Ascending aorta (tissue), 2 donors: ENCODE measurements around the gene MIER2. TPM values are rescaled to one million over a fixed set of nuclear protein-coding genes. Genes with fewer than 3 reads are reported as not detected.

Experiments used
- DNase-seq, 2 donors: peaks; one replicate each; pipeline ENCODE4 v3.0.0-alpha.2; 2019; ENCODE audit warnings: low spot score in 2 of 2
- H3K27ac ChIP-seq, 2 donors: fragments of 200-600 bp; sonication (generic); one replicate each; pipeline ENCODE4 v1.5.1; 2016 to 2017; ENCODE audit warnings: mild to moderate bottlenecking in 1 of 2
- H3K27me3 ChIP-seq: fragments of 200-600 bp; sonication (generic); one replicate; pipeline ENCODE4 v1.5.1; 2017
- H3K36me3 ChIP-seq, 2 donors: fragments of 200-600 bp; sonication (generic); one replicate each; pipeline ENCODE4 v1.5.1; 2016
- H3K4me1 ChIP-seq, 2 donors: fragments of 200-600 bp; sonication (generic); one replicate each; pipeline ENCODE4 v1.5.1; 2016 to 2017; ENCODE audit warnings: mild to moderate bottlenecking in 1 of 2
- H3K4me3 ChIP-seq, 2 donors: fragments of 200-600 bp; sonication (generic); one replicate each; pipeline ENCODE4 v1.5.1; 2016 to 2017; ENCODE audit warnings: mild to moderate bottlenecking in 1 of 2
- H3K9me3 ChIP-seq, 2 donors: fragments of 200-600 bp; sonication (generic); one replicate each; pipeline ENCODE4 v1.5.1; 2016
- intact Hi-C: fragments of 100-400 bp; cut with DNase I; formaldehyde crosslinking; loops from one replicate; pipeline ENCODE4 v1.15.1; 2023
- total RNA-seq: library from RNA; depleted of rRNA; stranded (reverse); fragments of >200 nt; gene quantifications from one replicate; pipeline ENCODE4 v1.1.0, GENCODE V29; 2016
- TF ChIP-seq, protein P1 (sequence below), 3 experiments: fragments of 200-600 bp in 2 of 3; fragments of 450-650 bp in 1 of 3; sonication (generic) in 2 of 3; IDR thresholded peaks; one replicate each; pipeline ENCODE4 v1.5.1; 2016 to 2019; ENCODE audit warnings: antibody characterized with exemption in 3 of 3, mild to moderate bottlenecking in 1 of 3, moderate library complexity in 1 of 3

Gene MIER2
- total RNA-seq, 1 donor from 2014 or later, result 128 TPM

DNA sequence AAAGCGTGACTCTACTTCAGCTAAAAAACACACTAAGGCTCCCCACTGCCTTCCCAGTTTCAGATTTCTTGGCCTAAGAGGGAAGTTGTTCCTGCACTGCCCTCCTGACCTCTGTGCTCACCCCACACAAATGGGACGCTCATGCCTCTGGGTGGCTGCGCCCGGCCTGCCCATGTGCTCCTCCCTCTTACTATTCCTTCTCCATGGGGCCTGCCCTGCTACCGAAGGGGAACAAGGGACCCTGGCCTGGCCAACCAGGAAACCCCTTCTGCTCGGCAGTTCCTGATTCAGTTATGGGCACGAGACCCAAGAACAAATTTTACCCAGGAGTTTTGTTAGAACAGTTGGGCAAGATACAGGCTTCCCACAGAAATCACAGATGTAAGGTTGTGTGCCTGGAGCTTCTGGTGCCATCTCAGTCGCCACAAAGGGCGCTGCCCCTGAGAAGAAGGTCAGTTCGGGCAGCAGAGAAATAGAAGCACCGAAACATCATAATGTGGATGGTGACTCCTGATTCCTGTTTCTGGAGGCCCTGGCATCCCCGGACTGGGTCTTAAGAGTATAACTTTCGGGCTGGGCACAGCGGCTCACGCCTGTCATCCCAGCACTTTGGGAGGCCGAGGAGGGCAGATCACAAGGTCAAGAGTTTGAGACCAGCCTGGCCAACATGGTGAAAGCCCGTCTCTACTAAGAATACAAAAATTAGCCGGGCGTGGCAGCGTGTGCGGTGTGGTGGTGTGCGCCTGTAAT, 47.9 kb downstream of the MIER2 start:
- Histone ChIP-seq H3K27ac (no peak overlapping the region), H3K4me3 (no peak overlapping the region), H3K36me3 (no peaks in the 10 kb centered on the region), H3K9me3 (no peaks in the 10 kb centered on the region), H3K27me3 (peaks cover 16% of the 10 kb centered on the region), H3K4me1 (peaks cover 0 to 7% of the 10 kb centered on the region in 2 donors)
- DNase-seq, result no peak
- TF ChIP-seq, protein P1, sequence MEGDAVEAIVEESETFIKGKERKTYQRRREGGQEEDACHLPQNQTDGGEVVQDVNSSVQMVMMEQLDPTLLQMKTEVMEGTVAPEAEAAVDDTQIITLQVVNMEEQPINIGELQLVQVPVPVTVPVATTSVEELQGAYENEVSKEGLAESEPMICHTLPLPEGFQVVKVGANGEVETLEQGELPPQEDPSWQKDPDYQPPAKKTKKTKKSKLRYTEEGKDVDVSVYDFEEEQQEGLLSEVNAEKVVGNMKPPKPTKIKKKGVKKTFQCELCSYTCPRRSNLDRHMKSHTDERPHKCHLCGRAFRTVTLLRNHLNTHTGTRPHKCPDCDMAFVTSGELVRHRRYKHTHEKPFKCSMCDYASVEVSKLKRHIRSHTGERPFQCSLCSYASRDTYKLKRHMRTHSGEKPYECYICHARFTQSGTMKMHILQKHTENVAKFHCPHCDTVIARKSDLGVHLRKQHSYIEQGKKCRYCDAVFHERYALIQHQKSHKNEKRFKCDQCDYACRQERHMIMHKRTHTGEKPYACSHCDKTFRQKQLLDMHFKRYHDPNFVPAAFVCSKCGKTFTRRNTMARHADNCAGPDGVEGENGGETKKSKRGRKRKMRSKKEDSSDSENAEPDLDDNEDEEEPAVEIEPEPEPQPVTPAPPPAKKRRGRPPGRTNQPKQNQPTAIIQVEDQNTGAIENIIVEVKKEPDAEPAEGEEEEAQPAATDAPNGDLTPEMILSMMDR (IDR thresholded peaks at IDR 0.05), result no peak
- intact Hi-C loops, result no loop called here

DNA sequence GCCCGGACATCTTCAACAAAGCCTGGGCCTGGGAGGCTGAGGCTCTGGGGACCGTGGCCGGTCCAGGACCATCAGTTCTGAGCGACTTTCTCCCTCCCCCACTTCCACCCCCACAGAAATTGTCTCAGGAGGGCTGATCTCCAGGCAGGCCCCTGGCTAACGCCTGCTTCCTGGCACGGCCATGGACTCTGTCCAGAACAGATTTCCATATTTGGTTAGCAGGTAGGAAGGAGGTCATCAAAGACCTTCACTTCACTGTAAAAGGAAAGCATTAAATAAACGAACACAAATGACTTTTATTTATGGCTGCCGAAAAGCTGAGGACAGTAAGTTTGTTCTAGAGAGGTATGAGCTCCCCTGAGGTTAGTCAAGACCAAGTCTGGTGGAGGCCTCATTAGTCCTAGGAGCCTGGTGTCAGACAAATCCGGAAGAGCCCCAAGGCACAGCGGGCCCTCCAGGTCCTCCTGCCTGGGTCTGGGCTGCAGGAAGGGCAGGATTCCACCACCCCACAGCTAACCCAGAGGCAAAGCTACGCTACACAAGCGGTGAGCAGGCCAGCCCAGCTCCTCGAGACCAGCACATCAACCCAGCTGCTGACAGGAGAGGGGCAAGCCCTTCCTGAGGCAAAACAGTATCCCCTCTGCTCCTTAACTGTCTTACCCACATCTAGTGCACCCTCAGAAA, 48.8 kb downstream of the MIER2 start:
- Histone ChIP-seq H3K9me3 (no peaks in the 10 kb centered on the region), H3K27me3 (peaks cover 19% of the 10 kb centered on the region), H3K4me1 (peaks cover 0 to 7% of the 10 kb centered on the region in 2 donors), H3K4me3 (no peak overlapping the region), H3K36me3 (no peaks in the 10 kb centered on the region), H3K27ac (peak overlapping the region in 1 of 2 donors; percentile 34)
- intact Hi-C loops, result no loop called here
- TF ChIP-seq, protein P1 (IDR thresholded peaks at IDR 0.05), result no peak
- DNase-seq, result no peak

DNA sequence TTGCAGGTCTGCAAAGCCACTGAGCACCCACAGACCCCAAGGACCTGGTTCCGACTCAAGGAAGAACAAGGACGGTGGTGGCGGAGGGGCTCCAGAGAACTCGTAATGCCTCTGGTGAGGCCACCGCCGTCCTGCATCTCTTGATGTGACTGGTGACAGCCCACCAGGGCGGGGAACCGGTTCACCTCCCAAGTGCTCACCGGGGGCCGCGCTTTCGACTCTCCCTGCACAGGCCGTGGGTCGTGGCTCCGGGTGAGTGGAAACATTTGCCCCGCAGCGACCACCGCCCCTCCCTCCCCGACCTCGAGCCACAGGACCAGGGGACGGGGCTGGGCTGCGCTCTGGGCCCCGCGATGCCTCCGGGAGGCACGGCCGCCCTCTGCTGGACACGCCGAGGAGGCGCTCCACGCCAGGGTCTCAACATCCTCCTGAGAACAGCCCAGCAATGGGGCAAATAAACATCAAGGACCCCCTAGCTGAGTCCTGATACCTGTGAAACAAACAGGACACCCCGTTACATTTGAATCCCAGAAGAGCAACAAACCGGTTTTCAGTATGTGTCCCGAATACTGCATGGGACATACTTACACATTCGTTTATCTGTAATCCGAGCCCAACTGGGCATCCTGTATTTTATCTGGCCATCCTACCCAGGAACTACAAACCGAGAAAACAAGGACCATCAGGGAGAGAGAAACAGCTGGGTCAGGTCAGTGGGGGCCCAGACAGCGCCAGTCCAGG, 49.5 kb downstream of the MIER2 start:
- no peaks in the 10 kb centered on the region for H3K36me3 ChIP-seq
- H3K9me3 ChIP-seq, result no peaks in the 10 kb centered on the region
- no peak overlapping the region for H3K4me3 ChIP-seq
- no peak for DNase-seq
- H3K27me3 ChIP-seq, result peaks cover 22% of the 10 kb centered on the region
- TF ChIP-seq, protein P1 (IDR thresholded peaks at IDR 0.05), result peak in 2 of 3 experiments; percentile 51 to 58
- no peak overlapping the region for H3K27ac ChIP-seq
- peaks cover 0 to 7% of the 10 kb centered on the region in 2 donors for H3K4me1 ChIP-seq
- intact Hi-C loops, result no loop called here

DNA sequence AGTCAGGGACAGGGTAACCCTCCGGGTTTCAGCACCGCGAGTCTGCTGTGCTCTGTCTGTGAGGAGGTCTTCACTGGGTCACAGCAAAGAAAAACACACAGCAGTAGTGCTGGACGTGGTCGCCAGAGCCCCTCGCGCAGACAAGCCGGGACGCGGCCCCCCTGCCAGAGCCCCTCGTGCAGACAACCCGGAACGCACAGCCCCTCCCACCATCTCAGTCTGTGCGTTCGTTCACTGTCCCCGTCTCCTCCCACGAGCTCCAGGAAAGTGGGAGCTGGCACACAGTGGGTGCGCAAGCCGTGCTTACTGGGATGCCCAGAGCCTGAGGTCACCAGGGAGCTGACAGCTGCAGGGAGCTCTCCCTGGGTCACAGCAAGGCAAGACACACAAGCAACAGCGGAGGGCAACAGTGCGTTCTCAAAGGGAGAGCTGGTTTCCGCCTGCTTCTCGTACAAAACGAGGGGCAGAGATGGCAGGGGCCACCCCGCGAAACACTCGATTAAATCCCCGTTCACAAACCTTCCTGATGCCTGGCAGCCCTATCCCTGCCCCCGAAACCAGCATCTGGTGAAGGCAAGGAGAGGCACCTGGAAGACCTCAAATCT, 50.2 kb downstream of the MIER2 start:
- no peaks in the 10 kb centered on the region for H3K9me3 ChIP-seq
- TF ChIP-seq, protein P1 (IDR thresholded peaks at IDR 0.05), result no peak
- no peak overlapping the region for H3K4me3 ChIP-seq
- intact Hi-C loops, result no loop called here
- H3K27me3 ChIP-seq, result peaks cover 22% of the 10 kb centered on the region
- H3K36me3 ChIP-seq, result no peaks in the 10 kb centered on the region
- H3K27ac ChIP-seq, result no peak overlapping the region
- peaks cover 0 to 7% of the 10 kb centered on the region in 2 donors for H3K4me1 ChIP-seq
- no peak for DNase-seq

DNA sequence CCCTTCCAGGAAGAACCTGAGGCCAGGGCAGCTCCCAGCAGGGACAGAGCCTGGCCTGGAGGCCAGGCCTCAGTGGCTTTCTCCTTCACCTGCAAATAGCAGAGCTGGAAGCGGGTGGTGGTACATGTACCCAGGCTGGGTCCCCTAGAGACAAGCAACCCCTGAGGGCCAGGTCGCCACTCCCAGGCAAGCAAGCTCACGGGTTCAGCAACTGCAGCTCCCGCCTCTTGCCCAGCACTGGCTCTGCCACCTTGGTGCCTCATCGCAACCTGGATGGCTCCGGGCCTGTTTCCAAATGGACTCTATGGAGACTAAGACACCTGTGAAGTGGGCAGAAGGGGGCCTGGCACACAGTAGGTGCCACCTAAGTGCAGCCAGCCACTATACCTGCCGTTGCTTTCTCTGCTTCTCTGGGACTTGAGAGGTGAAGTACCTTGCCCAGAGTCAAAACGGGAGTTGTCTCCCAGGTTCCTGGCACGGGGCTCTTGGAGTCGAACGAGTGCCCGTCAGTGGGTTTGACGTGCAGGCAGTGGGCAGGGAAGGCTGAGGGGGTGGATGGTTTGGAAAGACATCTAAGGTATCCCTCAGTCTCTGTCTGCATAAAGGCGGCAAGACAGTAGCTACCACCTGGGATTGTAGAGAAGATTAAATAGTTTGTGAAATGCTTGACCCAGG, 51.0 kb downstream of the MIER2 start:
- DNase-seq, result no peak
- TF ChIP-seq, protein P1 (IDR thresholded peaks at IDR 0.05), result no peak
- Histone ChIP-seq H3K4me3 (no peak overlapping the region), H3K4me1 (peaks cover 0 to 7% of the 10 kb centered on the region in 2 donors), H3K36me3 (no peaks in the 10 kb centered on the region), H3K9me3 (no peaks in the 10 kb centered on the region), H3K27ac (no peak overlapping the region), H3K27me3 (peaks cover 22% of the 10 kb centered on the region)
- intact Hi-C loops, result no loop called here
